Measurements from ENCODE around the gene ITPRIPL1. TPM values are rescaled to one million over a fixed set of nuclear protein-coding genes. Genes with fewer than 3 reads are reported as not detected.

The ITPRIPL1 gene
- total and polyA plus RNA-seq, 2 of the 4 experiments (the other 2 are of a cell fraction): 0.84 to 1.1 TPM

- H3K9me1 ChIP-seq (ENCODE audit: insufficient read depth, low read length): peaks cover 17% of the 10 kb centered on the region
- no peaks in the 10 kb centered on the region for H3K27me3 ChIP-seq (ENCODE audit: control insufficient read depth, insufficient read depth, low read length)
- no peak overlapping the region for H2BK20ac ChIP-seq (ENCODE audit: low read depth, low read length)
- 67% methylated on average over 1 of the region's 1 CpG; no CpG with 5 or more reads in 1 of the 2 experiments for WGBS, 2 experiments (ENCODE audit: extremely low coverage in 2 of 2, insufficient read length in 1 of 2)
- H3K18ac ChIP-seq (ENCODE audit: low read depth, low read length): no peak overlapping the region
- POLR2A ChIA-PET (ENCODE audit: unreplicated experiment): interaction anchor here (0.5 kb wide), 1 partner anchor 180 kb away, joined by 7 read pairs; no protein-coding TSS in a partner anchor
- no peak overlapping the region for H3K4ac ChIP-seq (ENCODE audit: low read depth, low read length)
- ATAC-seq (ENCODE audit: low read depth) (no peak), DNase-seq (no peak)
- no peak overlapping the region for H2AK9ac ChIP-seq (replicated peaks; ENCODE audit: low read depth, low read length, poor library complexity)
- TF ChIP-seq RAD21 (IDR thresholded peaks at IDR 0.05; ENCODE audit: low read length): no peak
- TF ChIP-seq USF2 (IDR thresholded peaks at IDR 0.05; ENCODE audit: low read depth, low read length): no peak
- TF ChIP-seq MAZ (IDR thresholded peaks at IDR 0.05; ENCODE audit: borderline replicate concordance, low read depth, low read length): no peak
- TF ChIP-seq NFE2L2 (IDR thresholded peaks at IDR 0.05; ENCODE audit: low read depth, low read length): no peak
- no peak for TF ChIP-seq CHD1 (IDR thresholded peaks at IDR 0.05; ENCODE audit: low read depth, low read length)
- H3K9ac ChIP-seq (ENCODE audit: low read depth, low read length): no peak overlapping the region
- H2AFZ ChIP-seq (replicated peaks; ENCODE audit: low read length, poor library complexity): no peak overlapping the region
- H3K4me3 ChIP-seq (ENCODE audit: insufficient read depth, low read depth, low read length): no peak overlapping the region
- no peak overlapping the region for H3K23ac ChIP-seq (ENCODE audit: low read depth, low read length)
- no peak overlapping the region for H2AK5ac ChIP-seq (ENCODE audit: low read depth, low read length)
- in situ Hi-C loops (cut with MboI; ENCODE audit: low sequenced_read_pairs): no loop called here
- H3K14ac ChIP-seq (replicated peaks; ENCODE audit: low read depth, low read length): no peak overlapping the region
- CTCF ChIA-PET: no interaction called here
- H3K4me2 ChIP-seq (ENCODE audit: low read depth, low read length): no peak overlapping the region
- no peaks in the 10 kb centered on the region for H4K20me1 ChIP-seq (ENCODE audit: insufficient read depth, low read length)
- no peak overlapping the region for H2BK120ac ChIP-seq (ENCODE audit: low read depth, low read length)
- intact Hi-C loops (cut with micrococcal nuclease): no loop called here
- no peak overlapping the region for H2BK5ac ChIP-seq (ENCODE audit: low read depth, low read length, poor library complexity, severe bottlenecking)
- no peak overlapping the region for H3K27ac ChIP-seq (ENCODE audit: insufficient read depth, low read length)
- no peak overlapping the region for H4K5ac ChIP-seq (ENCODE audit: low read depth, low read length)
- H3K9me3 ChIP-seq (ENCODE audit: control insufficient read depth, insufficient read depth, low read length): no peaks in the 10 kb centered on the region
- no peak overlapping the region for H4K8ac ChIP-seq (ENCODE audit: low read depth in 2 of 2, low read length in 2 of 2)
- H3K4me1 ChIP-seq (ENCODE audit: control insufficient read depth, insufficient read depth, low read length): peaks cover under 1% of the 10 kb centered on the region
- no peak overlapping the region for H3K56ac ChIP-seq (ENCODE audit: extremely low read depth, insufficient read depth, low read length)
- peaks cover 10% of the 10 kb centered on the region for H3K36me3 ChIP-seq (ENCODE audit: control insufficient read depth, insufficient read depth, low read length)
- dilution Hi-C loops (cut with HindIII; ENCODE audit: low sequenced_read_pairs, unreplicated experiment): no loop called here
- H4K91ac ChIP-seq (ENCODE audit: insufficient read depth, low read depth, low read length): no peak overlapping the region
- H3K79me1 ChIP-seq (ENCODE audit: low read depth in 1 of 2, low read length in 2 of 2): peaks cover 4 to 32% of the 10 kb centered on the region in 2 experiments; a peak in 3 of 4 replicates
- BruUV-seq (replicated peaks): no TSS peak
- H2BK15ac ChIP-seq (ENCODE audit: low read depth, low read length): no peak overlapping the region
These were observed 22.3 kb downstream of the ITPRIPL1 start for GRCh38 chr2:96347395-96347794.
